A549 treated with AZD9567 at 1 μM for 4 hours (cell line): ENCODE results near the gene ACTRT3. TPM values are rescaled to one million over a fixed set of nuclear protein-coding genes. Genes with fewer than 3 reads are reported as not detected.

Experiments
- total RNA-seq: library from RNA; stranded (reverse); fragments of 200-300 nt; extraction: Qiagen RNA extraction; gene quantifications from 5 replicates; pipeline ENCODE4 v1.2.3, GENCODE V29; 2022; ENCODE audit not compliant: insufficient read depth

The ACTRT3 gene
- 2.0 to 3.0 TPM (median 2.5 TPM) in 5 replicates for total RNA-seq

DNA sequence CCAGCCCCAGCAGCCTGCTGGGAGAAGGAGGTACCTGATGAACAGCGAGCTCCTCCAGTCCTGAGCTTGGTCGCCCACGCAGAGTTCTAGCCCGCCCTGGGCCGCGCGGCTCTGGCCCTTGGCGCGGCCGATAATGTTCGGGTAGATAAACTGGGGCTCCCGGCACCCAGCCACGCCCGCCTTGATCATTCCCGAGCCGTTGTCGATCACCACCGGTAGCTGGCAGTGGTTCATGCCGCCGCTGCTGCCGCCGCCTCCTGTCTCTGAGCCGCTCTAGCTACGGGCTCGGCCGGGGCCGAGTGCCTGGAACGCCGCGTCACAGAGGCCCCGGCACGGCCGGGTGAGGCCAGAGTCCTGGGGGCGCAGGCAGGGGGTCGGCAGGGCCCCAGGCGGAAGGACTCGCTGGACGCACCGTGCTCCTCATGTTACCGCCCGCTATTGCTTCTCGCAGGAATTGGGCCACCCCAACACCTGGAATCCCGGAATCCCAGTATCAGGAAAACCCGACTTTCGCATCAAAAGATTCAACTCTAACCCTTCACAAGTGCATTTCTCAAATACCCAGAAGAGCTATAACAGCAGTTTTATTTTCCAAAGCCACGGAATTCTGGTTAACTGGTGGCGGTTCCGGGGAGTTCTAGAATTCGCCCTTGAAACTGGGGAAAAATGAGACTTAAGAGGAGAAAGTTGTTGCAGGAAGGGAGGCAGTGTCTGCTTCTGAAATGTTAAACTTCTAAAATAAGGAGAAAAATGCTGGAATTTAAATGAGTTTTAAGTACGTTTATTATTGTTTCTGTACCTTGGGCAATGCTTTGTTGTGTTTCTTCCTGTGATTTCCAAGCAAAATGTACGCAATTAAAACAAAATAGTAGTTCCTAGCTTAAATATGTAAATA is at the start of gene ACTRT3:
ACTRT3 (minus strand) TSS at position 275 of the 895 bp plus-strand sequence; CDS start at position 234, 41 bp downstream.

DNA sequence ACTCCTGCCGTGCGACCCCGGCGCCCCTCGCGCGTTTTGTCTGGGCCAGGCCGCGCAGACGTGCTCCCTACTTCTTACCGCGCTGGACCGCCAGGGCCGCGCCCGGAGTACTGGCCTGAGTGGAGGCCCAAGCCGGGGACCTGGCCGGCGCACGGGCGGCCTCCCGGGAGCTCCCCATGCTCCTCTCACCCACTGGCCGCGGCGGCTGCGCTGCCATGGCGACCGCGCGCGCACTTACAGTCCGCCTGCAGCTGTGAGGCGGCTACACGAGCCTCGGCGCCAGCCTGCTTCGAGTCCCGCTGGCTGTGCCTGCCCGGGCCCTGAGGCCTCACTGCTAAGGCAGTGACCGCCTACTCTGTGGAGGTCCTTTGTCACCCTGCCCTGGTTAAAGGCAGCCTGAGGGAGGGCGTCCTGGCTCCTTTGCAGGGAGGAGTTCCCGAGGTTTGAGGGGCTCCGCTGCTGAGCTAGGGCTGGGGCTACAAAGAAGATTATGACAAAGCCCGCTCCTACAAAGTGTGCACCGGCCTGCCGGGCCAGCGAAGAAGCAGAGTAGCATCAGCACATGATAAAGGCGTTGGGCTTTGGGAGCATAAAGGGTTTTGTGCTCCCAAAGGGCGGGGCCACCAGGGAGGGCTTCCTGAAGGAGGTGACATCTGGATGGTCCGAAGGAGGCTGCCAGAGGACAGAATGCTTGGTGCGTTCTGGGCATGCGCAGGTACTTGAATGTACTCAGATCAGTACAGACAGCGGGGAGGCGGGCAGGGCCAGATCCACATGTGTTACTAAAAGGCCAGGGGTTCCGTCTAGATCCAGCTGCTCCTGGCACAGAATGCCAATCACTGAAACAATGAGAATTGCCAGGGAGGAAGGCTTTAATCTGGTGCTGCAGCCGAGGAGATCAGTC is 43.2 kb upstream of the ACTRT3 start, which contains the start of the genes LRRC34 and LRRIQ4:
LRRC34 (minus strand) TSS at position 573 of the 904 bp plus-strand sequence; CDS start at position 217, 356 bp downstream.
LRRIQ4 (plus strand) TSS at position 539 of the 904 bp plus-strand sequence. CDS start 9,052 bp downstream, outside the sequence.

DNA sequence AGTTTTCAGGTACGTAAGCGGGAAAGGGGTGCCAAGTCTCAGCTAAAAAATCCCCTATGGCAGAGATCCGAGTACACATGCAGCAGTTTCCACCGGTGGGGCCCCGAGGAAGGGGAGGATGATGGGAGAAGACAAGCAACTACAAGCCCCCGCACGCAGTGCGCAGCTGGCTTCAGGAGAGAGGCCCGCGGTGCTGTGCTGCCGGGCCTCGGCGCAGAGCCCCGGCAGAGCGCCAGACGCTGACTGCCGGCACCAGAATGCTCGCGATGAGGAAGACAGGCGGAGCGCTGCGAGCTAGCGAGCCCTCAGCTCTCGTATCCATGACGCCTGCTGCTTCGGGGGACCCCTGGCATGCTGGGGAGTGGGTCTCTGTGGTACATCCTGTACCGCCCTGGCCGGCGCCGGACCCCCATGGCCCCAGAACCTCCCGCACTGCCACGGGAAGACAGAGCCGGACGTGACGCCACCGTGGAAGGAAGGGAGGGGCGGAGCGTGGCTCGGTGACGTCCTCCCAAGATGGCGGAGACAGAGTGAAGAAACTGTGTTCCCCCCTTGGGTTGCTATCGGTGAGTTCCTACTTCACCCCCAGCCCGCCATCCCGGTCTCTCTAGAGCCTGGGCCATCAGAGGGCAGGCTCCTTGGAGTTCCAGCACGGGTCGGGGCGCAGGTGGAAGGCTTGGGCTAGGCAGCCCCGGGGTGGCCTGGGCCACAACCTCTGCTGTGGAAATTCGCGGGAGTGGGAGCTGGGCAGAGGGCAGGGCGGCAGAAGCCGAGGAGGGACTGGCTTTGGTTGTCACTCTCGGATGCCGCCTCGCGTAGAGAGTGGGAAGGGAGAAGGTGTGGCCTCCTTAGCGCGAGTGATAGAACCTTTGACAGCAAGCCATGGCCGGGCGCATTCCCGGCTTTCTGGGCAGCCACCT is 3.8 kb upstream of the ACTRT3 start, which contains the start of gene MYNN:
MYNN (plus strand) TSS at position 500 of the 920 bp plus-strand sequence. CDS start 900 bp downstream, outside the sequence.

DNA sequence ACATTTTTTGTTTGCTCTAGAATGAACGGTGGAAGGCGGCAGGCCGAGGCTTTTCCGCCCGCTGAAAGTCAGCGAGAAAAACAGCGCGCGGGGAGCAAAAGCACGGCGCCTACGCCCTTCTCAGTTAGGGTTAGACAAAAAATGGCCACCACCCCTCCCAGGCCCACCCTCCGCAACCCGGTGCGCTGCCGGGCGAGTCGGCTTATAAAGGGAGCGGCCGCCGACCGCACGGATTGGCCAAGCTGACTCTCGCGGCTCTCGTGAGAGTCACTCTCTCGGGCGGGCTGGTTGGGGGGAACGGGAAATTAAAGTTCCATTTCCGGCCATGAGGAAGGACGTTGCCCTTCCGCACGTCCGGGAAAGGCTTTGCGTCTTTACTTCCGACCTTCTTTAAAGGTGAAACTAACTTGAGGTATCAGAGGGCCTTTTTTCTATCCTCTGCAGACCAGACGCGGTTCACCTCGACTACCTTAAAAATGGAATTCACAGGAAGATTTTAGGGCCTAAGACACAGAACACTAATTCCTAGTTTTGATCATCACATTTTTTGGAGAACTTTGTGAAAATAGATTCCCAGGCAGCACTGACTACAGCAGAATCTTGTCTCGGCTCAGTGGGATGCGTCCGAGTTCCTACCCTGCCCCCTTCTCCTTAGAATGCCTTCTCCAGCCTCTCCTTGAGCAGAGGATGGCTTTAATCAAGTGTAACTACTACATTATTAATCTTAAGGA is 4.3 kb downstream of the ACTRT3 start, which contains the start of gene TERC:
TERC (minus strand) TSS at position 179 of the 731 bp plus-strand sequence.

Other genes with a start within 250 kb of the ACTRT3 start
- 0.02 to 0.15 TPM in 2 of 5 replicates, not detected in the others for gene MECOM, start 105.8 kb downstream of the ACTRT3 start, total RNA-seq
- gene TERC, start 4.5 kb downstream of the ACTRT3 start, total RNA-seq, result 0.23 to 0.70 TPM in 2 of 5 replicates, not detected in the others
- 9.4 to 13.8 TPM (median 9.9 TPM) in 5 replicates for gene MYNN, start 3.8 kb upstream of the ACTRT3 start, total RNA-seq
- gene LRRIQ4, start 43.3 kb upstream of the ACTRT3 start, total RNA-seq, result not detected in 5 replicates
- gene LRRC34, start 43.3 kb upstream of the ACTRT3 start, total RNA-seq, result not detected in 5 replicates
- not detected in 5 replicates for gene LRRC31, start 100.4 kb upstream of the ACTRT3 start, total RNA-seq
- gene SAMD7, start 142.0 kb upstream of the ACTRT3 start, total RNA-seq, result not detected in 5 replicates
- 72.5 to 112 TPM (median 85.1 TPM) in 5 replicates for gene SEC62, start 197.2 kb upstream of the ACTRT3 start, total RNA-seq